ENCODE results near the gene ACOT13.
"Not testable (repeated sequence)": the region's sequence is repeated elsewhere in the genome, so short reads cannot be mapped to it uniquely, and the experiment has no call there.

ACOT13 gene

GRCh38 chr6:24663189-24663588 is 3.7 kb upstream of the ACOT13 start:
- no peak for FAIRE-seq

DNA sequence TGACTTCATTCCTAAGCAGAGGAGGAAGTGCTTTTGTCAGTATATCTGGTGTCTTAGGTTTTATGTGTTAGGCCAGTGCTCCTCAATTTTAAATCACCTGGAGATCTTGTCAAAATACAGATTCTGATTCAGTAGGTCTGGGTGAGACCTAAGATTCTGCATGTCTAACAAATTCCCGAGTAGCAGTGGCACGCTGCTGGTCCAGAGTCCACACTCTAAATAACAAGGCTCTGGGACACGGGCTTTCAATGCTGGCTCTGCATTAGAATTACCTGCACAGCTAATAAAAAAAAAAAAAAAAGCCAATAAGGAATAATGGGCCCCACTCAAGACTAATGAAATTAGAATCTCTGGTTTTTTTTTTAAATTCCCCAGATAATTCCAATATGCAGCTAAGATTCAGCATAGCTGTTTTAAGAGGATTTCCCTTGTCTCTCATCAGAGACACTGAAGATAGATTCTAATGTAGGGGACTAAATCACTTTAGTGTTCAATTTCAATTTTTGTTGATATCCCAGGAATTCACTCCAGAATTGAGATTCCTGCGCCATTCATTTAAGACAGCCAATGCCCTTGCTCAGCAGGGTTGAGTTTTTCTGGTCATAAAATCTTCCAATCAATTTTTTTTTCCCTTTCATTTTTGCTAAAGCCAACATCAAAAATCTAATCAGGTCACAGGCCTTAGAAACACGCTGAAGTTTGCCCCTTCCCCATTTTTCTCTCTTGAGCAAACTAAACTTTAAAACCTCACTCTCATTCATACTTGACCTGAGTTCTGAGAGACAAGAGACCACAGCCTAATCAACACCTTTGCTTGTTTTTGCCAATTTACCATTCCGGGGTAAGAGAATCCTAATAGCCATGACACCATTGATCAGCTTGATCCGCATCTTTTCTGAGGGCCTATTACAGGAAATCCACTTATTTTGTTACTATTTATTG is 2.6 kb upstream of the ACOT13 start:
- no peak for FAIRE-seq

DNA sequence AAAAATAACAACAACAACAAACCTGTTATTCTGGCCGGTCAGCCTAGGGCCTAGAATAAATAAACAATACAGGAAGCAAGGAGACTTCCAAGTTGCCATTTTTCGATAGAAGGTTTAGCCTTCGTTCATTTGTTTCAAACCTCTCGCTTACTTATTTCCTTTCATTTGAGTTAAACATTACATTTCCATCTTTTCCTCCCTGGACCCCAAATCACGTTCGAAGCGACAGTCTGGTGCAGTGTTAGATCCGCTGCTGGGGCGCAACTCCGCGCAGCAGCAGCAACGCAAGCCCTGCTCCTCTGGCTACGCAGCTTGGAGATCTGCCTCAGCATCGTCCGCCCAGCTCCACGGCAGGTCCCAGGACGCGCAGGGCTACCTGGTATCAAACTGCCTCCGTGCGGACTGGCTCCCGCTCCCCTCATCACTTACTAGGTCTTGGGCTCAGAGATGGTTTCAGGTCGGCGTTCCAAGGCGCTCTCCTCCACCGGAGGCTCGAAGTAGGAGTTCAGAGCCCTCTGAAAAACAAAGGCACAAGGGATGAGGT is 708 bp upstream of the ACOT13 start:
- no peak for FAIRE-seq

- no peak for FAIRE-seq
Measured at GRCh38 chr6:24667378-24667803, 514 bp downstream of the ACOT13 start.

DNA sequence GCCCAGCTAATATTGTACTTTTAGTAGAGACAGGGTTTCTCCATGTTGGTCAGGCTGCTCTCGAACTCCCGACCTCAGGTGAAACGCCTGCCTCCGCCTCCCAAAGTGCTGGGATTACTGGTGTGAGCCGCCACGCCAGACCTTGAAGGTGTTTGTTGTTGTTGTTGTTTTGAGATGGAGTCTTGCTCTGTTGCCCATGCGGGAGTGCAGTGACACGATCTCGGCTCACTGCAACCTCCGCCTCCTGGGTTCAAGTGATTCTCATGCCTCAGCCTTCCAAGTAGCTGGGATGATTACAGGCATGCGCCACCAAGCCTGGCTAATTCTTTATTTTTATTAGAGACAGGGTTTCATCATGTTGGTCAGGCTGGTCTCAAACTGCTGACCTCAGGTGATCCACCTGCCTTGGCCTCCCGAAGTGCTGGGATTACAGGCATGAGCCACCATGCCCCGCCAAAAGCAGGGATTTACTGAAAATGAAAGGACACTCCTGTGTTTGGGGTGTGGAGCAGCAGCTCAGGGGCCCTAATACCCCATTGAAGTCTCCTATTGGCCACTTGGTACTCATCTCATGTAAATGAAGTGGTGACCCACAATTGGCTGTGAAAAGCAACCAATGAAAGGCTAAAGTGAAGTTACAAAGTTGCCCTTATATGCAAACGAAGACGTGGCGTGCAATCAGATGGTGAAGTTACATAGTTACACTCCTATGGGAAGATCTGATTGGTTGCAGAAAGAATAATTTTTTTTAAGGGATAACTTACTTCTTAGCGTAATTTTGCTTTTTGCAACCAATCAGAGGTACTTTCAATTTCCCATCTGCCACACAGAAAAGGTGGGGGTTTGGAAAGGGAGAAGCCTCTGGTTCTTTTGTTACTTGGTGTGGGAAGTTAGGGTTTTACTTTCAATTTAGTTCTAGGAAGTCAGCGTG is 1.5 kb downstream of the ACOT13 start:
- FAIRE-seq = not testable (repeated sequence)

DNA sequence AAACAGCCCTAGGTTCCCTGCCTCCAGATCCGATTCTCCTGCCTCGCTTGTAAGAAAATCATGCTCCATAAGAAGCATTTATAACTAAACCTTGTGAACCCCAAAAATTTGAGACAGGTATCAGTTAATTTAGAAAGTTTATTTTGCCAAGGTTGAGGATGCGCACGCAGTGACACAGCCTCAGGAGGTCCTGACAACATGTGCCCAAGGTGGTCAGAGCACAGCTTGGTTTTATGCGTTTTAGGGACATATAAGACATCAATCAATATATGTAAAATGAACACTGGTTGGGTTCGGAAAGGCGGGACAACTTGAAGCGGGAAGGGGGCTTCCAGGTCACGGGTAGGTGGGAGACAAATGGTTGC is 2.1 kb downstream of the ACOT13 start:
- FAIRE-seq = no peak

DNA sequence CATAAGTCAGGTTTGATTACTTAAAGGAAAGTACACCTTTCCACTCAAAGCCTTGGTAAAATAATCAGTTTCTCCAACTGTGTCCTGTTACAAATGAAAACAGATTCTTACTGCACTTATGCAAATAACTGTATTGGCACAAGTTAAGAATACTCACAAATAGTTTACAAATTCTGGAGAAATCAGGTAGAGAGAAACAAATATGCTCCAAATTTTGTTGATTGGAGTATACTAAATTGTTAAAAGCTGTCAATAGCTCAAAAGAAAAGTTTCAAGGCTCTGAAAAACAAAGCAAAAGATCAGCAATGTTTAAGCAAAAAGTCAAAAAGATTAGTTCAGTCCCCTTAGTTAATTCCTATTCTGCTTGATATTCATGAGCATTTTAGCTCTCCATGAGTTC is 3.6 kb downstream of the ACOT13 start:
- not testable (repeated sequence) for FAIRE-seq

DNA sequence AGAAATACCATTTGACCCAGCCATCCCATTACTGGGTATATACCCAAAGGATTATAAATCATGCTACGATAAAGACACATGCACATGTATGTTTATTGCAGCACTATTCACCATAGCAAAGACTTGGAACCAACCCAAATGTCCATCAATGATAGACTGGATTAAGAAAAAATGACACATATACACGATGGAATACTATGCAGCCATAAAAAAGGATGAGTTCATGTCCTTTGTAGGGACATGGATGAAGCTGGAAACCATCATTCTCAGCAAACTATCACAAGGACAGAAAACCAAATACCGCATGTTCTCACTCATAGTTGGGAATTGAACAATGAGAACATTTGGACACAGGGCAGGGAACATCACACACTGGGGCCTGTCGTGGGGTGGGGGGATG is 4.2 kb downstream of the ACOT13 start:
- not testable (repeated sequence) for FAIRE-seq

DNA sequence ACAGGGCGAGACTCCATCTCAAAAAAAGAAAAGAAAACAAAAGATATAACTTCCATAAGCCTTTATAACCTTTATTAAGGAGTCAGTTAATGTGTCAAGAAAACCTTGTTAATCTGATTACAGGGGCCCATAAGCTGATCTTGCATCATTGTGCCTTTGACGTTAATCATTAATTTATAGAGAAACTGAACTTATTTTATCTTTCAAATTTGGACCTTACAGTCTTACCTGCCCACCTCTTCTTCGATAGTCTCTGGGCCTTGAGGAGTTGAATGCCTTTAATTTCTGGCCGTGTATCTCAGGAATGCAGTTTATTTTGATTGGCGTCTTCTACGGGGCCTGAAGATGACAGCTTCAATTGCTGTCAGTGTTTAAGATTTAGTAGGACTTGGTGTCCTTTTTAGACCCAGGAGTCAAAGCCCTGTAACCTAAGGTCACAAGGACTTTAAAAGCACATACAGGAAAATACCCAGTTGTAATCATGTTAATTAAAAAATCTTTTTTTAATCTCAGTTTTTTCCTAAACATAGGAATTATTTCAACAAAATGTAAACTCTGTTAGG is 5.8 kb downstream of the ACOT13 start:
- no peak for FAIRE-seq

- FAIRE-seq = peak; percentile 40
Measured at GRCh38 chr6:24673625-24674024, 6.7 kb downstream of the ACOT13 start.

- FAIRE-seq = not testable (repeated sequence)
Measured at GRCh38 chr6:24678792-24679352, 12.0 kb downstream of the ACOT13 start.

DNA sequence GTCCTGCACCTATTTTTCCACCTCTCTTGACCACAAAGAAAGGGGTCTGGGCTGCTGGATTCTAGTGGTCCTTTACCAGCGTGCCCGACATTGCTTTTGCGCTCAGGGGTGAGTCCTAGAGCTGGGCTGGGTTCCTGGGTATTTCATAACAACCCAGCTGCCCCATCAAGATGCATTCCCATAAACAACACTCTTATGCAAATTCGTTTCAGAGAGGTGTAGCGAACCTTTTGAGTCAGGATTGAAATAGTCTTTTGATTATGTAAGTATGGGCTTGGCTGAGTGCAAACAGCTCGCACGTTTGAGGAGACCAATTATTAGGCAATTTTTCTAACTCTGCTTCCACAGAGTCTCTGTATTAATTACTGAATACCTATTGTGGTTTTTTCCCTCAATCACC is 13.7 kb downstream of the ACOT13 start:
- no peak for FAIRE-seq

- no peak for FAIRE-seq
Measured at GRCh38 chr6:24683297-24684296, 16.7 kb downstream of the ACOT13 start.

- no peak for FAIRE-seq
Measured at GRCh38 chr6:24686408-24686807, 19.5 kb downstream of the ACOT13 start.

GRCh38 chr6:24686946-24687345 is 20.1 kb downstream of the ACOT13 start:
- FAIRE-seq = no peak

GRCh38 chr6:24689964-24690363 is 23.1 kb downstream of the ACOT13 start:
- no peak for FAIRE-seq

GRCh38 chr6:24690593-24690992 is 23.7 kb downstream of the ACOT13 start:
- FAIRE-seq = no peak

GRCh38 chr6:24691550-24691949 is 24.7 kb downstream of the ACOT13 start:
- no peak for FAIRE-seq

GRCh38 chr6:24692003-24692402 is 25.1 kb downstream of the ACOT13 start:
- FAIRE-seq = no peak

DNA sequence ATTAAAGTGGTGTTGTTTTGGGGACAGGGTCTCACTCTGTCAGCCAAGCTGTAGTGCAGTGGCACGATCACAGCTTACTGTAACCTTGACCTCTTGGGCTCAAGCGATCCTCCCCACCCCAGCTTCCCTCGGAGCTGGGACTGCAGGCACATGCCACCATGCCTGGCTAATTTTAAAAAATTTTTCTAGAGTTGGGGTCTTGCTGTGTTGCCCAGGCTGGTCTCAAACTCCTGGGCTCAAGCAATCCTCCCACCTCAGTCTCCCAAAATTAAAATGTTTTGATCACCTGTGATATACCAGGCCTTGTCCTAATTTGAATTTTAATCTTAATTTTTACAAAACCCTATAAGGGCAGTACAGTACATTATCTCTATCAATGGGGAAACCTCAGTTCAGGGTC is 25.5 kb downstream of the ACOT13 start:
- no peak for FAIRE-seq

- FAIRE-seq = no peak
Measured at GRCh38 chr6:24692848-24693592, 26.1 kb downstream of the ACOT13 start.
